ENCODE results near the gene RANBP1. TPM values are rescaled to one million over a fixed set of nuclear protein-coding genes. Genes with fewer than 3 reads are reported as not detected.

RANBP1 gene
- total RNA-seq, 1 donor from 2014 or later, result 219 TPM

DNA sequence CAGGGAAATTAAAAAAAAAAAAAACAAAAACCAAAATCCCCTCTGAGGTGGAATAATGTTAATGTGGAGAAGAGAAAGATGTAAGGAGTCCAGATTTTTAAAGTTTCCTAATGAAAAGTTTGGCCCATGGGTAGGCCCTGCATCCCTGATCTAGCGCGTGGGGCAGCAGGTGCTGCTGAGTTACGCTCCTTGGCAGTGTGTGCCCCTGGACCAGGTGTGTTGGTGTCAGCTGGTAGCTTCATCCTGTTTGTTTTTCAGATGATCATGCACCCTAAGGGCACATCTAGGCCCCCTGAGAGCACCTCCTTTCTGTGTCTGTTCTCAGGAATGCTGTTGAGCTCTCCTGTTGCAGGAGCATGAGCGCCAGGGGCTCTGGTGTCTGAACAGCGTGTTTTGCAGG is 29.1 kb upstream of the RANBP1 start:
- no peak overlapping the region for H3K27ac Mint-ChIP-seq
- H3K27me3 Mint-ChIP-seq, result no peaks in the 10 kb centered on the region
- TF ChIP-seq, protein P1, sequence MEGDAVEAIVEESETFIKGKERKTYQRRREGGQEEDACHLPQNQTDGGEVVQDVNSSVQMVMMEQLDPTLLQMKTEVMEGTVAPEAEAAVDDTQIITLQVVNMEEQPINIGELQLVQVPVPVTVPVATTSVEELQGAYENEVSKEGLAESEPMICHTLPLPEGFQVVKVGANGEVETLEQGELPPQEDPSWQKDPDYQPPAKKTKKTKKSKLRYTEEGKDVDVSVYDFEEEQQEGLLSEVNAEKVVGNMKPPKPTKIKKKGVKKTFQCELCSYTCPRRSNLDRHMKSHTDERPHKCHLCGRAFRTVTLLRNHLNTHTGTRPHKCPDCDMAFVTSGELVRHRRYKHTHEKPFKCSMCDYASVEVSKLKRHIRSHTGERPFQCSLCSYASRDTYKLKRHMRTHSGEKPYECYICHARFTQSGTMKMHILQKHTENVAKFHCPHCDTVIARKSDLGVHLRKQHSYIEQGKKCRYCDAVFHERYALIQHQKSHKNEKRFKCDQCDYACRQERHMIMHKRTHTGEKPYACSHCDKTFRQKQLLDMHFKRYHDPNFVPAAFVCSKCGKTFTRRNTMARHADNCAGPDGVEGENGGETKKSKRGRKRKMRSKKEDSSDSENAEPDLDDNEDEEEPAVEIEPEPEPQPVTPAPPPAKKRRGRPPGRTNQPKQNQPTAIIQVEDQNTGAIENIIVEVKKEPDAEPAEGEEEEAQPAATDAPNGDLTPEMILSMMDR (IDR thresholded peaks at IDR 0.05; ENCODE audit: unreplicated experiment), result no peak
- DNase-seq (ENCODE audit: low spot score, unreplicated experiment), result no peak
- peaks cover 32% of the 10 kb centered on the region for H3K4me1 Mint-ChIP-seq (ENCODE audit: low read depth)
- no peaks in the 10 kb centered on the region for H3K9me3 Mint-ChIP-seq (ENCODE audit: low read depth)
- no peak overlapping the region for H3K4me3 Mint-ChIP-seq (ENCODE audit: low read depth)
- H3K36me3 Mint-ChIP-seq (ENCODE audit: insufficient read depth), result peaks cover 35% of the 10 kb centered on the region

DNA sequence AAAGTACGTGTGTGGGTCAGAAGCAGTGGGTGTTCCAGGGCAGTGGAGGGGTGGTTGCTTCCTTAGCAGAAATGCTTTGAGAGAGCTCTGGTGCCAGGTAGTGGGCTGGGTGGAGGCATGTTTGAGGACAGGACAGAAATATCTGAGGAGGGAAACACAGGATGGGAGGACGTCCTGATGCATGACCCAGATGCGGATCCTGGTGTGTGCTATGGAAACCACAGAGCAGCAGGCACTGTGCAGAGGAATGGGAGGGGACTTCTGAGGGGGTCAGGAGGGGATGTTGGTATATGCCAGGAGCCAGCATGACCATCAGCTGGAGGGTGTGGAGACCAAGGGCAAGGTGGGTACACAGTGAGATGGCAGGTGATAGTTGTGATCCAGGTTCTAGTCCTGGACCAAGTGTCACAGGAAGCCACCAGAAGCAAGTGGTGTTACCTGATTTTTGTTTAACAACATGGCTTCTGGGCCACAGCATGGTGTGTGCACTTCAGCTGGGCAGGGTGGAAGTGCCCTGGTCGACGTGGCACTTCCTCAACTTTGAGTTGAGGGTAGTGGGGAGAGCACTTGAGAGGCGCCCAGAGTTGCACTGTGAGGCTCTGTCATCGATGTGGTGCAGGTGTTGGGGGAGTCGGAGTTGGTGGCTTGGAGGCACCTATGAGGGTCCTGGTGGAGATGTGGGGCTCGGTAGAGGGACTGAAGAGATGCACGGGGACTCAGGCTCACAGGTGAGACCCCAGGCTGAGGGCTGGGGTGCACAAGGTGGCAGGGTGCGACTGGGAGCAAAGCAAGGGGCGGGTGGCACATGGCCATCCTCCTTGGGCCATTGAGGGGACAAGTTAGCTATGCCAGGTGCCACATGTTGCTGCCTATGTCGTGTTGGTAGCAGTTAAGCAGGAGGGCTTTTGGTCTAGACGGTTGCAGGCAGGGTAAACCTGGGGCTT is 28.3 kb upstream of the RANBP1 start:
- H3K36me3 Mint-ChIP-seq (ENCODE audit: insufficient read depth), result peaks cover 36% of the 10 kb centered on the region
- no peaks in the 10 kb centered on the region for H3K9me3 Mint-ChIP-seq (ENCODE audit: low read depth)
- H3K4me1 Mint-ChIP-seq (ENCODE audit: low read depth), result peaks cover 28% of the 10 kb centered on the region
- TF ChIP-seq, protein P1 (IDR thresholded peaks at IDR 0.05; ENCODE audit: unreplicated experiment), result no peak
- no peak overlapping the region for H3K27ac Mint-ChIP-seq
- H3K4me3 Mint-ChIP-seq (ENCODE audit: low read depth), result no peak overlapping the region
- DNase-seq (ENCODE audit: low spot score, unreplicated experiment), result no peak
- no peaks in the 10 kb centered on the region for H3K27me3 Mint-ChIP-seq

- no peaks in the 10 kb centered on the region for H3K27me3 Mint-ChIP-seq
- peaks cover 34% of the 10 kb centered on the region for H3K36me3 Mint-ChIP-seq (ENCODE audit: insufficient read depth)
- no peaks in the 10 kb centered on the region for H3K9me3 Mint-ChIP-seq (ENCODE audit: low read depth)
- TF ChIP-seq, protein P1 (IDR thresholded peaks at IDR 0.05; ENCODE audit: unreplicated experiment), result no peak
- H3K27ac Mint-ChIP-seq, result no peak overlapping the region
- H3K4me3 Mint-ChIP-seq (ENCODE audit: low read depth), result no peak overlapping the region
- H3K4me1 Mint-ChIP-seq (ENCODE audit: low read depth), result peaks cover 21% of the 10 kb centered on the region
- no peak for DNase-seq (ENCODE audit: low spot score, unreplicated experiment)
Observed at GRCh38 chr22:20088263-20088648, 27.6 kb upstream of the RANBP1 start.

DNA sequence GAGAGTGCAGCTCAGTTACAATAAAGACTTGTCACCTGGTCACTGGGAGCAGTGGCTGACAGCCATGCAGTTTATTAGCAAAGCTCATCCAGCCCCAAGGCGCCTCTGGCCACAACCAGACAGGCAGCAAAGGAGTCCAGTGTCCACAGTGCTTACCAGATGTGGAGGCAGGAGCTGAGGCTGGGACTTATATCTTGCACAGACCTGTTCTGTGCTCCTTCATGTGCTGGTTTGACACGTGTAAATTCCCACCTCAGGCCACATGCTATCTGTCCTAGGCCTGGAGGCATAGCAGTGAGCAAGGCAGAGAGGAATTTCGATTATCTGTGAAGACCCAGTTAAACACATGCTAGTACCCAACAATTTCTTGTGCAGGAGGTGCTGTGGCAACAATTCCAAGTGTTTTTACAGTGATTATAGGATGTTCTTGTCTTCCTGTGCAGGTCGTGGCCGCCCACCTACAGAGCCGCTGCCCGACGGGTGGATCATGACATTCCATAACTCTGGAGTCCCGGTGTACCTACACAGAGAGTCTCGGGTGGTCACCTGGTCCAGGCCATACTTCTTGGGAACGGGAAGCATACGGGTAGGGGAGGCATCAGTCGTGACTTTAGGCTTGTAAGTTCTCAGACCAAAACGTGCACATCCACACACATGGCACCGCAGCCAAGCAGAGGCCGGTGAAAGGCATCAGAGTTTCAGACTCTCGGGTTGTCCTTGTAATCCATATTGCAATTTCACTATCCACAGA is 26.5 kb upstream of the RANBP1 start:
- Mint-ChIP-seq H3K9me3 (ENCODE audit: low read depth) (no peaks in the 10 kb centered on the region), H3K4me3 (ENCODE audit: low read depth) (no peak overlapping the region), H3K36me3 (ENCODE audit: insufficient read depth) (peaks cover 34% of the 10 kb centered on the region), H3K27ac (no peak overlapping the region), H3K27me3 (no peaks in the 10 kb centered on the region), H3K4me1 (ENCODE audit: low read depth) (peaks cover 12% of the 10 kb centered on the region)
- DNase-seq (ENCODE audit: low spot score, unreplicated experiment), result no peak
- TF ChIP-seq, protein P1 (IDR thresholded peaks at IDR 0.05; ENCODE audit: unreplicated experiment), result no peak

DNA sequence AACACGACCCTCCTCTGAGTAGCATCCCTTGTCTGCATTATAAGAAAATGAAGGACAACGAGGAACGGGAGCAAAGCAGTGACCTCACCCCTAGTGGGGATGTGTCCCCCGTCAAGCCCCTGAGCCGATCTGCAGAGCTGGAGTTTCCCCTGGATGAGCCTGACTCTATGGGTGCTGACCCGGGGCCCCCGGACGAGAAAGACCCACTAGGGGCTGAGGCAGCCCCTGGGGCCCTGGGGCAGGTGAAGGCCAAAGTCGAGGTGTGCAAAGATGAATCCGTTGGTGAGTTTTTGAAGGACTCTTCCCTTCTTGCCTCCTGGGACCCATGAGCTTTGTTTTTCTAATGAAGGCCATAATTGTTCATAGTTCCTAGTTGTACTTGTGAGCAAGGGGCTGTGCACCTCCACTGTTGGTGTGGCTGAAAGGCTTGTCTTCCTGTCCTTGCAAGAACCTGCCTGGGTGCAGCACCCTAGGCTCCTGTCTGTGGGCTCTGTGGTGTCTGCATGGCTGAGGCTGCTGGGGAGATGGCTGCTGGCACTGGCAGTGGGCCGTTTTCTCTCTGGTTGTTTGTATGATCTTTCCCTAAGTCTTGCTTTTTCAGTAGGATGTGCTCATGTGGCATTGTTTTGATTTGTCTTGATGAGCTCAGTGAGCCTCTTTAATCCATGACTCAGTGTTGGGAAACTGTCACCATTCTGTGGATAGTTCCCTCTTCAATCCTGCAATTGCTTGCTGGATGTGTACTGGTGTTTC is 25.8 kb upstream of the RANBP1 start:
- H3K4me3 Mint-ChIP-seq (ENCODE audit: low read depth), result no peak overlapping the region
- H3K9me3 Mint-ChIP-seq (ENCODE audit: low read depth), result no peaks in the 10 kb centered on the region
- peaks cover 35% of the 10 kb centered on the region for H3K36me3 Mint-ChIP-seq (ENCODE audit: insufficient read depth)
- H3K27me3 Mint-ChIP-seq, result no peaks in the 10 kb centered on the region
- DNase-seq (ENCODE audit: low spot score, unreplicated experiment), result no peak
- H3K27ac Mint-ChIP-seq, result no peak overlapping the region
- TF ChIP-seq, protein P1 (IDR thresholded peaks at IDR 0.05; ENCODE audit: unreplicated experiment), result no peak
- H3K4me1 Mint-ChIP-seq (ENCODE audit: low read depth), result peaks cover 4% of the 10 kb centered on the region
